ENCODE measurements around the gene MED4.

DNA sequence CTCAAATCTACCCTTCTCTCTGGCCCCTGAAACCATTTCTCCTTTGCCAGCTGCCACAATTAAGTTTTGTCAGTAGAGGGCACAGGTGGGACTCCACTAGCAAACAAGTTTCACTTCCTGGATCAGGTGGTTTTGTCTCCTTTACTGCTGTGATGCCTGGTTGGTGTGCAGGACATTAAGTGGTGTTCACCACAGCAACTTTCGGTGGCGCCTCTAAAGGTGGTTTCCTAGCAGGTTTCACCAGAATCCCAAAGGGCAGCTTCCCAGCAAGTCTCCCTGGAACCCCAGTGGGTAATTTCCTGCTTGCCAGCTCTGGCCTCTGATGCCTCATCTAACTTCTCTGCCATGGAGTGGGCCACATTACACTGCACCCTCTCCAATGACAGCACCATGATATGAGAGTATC, 16.6 kb downstream of the MED4 start:
- no peak for TF ChIP-seq CTCF (IDR thresholded peaks at IDR 0.05)
- TF ChIP-seq POLR2A (IDR thresholded peaks at IDR 0.05): no peak

All from thyroid gland (tissue), 4 donors.